Measurements from ENCODE around the gene DLG2. TPM values are rescaled to one million over a fixed set of nuclear protein-coding genes. Genes with fewer than 3 reads are reported as not detected.

The DLG2 gene
- total and polyA plus RNA-seq, 2 donors = 4.8 to 6.6 TPM

DNA sequence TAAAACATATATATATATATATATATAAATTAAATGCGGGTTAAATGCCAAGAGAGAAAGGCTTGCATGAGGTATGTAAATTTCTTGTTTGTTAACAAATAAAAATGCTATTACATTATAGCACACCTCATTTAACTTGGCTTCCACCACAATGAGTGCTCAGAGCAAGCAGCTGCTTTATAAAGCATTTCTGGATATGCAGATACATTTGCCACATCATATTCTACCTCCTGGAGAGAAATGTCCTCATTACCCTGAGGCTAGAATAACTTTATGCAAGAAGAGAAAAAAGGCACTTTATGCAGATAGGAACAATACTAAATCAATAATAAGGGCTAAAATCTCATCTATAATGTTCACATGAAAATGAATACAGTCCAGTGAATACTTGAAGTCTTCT is 2159.3 kb downstream of the DLG2 start:
- H3K27me3 ChIP-seq (ENCODE audit: control insufficient read depth in 2 of 2, insufficient read depth in 1 of 2, low read length in 1 of 2) = no peaks in the 10 kb centered on the region
- H3K4me1 ChIP-seq (ENCODE audit: control insufficient read depth in 2 of 2, insufficient read depth in 2 of 2, low read length in 2 of 2) = no peaks in the 10 kb centered on the region
- 96% methylated on average over 1 of the region's 1 CpG for WGBS
- H3K36me3 ChIP-seq (ENCODE audit: control insufficient read depth in 2 of 2, insufficient read depth in 2 of 2, low read length in 1 of 2) = no peaks in the 10 kb centered on the region
- no peak for DNase-seq (ENCODE audit: low read depth in 6 of 9, low spot score in 9 of 9)
- no peaks in the 10 kb centered on the region for H3K9me3 ChIP-seq (ENCODE audit: control insufficient read depth in 2 of 2, insufficient read depth in 1 of 2, low read length in 1 of 2)
- no peak overlapping the region for H3K4me3 ChIP-seq (ENCODE audit: low read length in 2 of 2)
- no peak overlapping the region for H3K27ac ChIP-seq (ENCODE audit: low read depth in 1 of 2, low read length in 1 of 2)

DNA sequence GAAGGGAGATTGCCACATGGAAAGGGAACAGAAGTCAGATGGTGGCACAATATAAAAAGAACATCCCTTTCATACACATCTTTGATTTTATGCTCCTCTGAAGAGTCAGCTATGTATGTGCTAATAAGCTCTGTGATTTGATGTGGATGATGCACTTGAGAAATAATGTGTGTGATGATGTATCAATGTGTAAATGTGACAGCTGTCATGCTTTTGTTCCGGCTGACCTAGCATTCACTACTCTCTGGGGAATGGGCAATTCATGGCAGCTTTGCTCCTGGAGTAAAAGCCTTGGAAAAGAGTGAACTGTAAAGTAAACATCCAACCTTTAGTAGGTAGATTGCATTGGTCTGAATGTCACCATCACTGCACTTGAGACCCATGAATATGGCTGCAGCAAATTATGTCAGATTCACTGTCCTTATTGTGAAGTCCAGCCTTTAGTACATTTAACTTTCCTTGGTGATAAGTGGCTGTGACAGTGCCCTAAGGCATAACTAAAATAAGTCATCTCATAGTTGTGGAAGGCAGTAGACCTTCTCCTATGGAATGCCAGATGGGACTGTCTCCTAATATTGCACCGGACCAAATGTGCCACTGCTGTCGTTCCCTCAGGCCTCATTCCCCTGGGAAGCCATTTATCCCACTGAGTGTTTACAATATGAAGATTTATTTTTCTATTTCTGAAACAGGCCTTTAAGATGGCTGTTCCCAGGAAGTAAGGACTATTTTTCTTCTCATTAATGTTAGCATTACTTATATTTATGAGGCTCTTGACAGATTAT is 2162.8 kb downstream of the DLG2 start:
- Histone ChIP-seq H3K27ac (ENCODE audit: low read depth in 1 of 2, low read length in 1 of 2) (no peak overlapping the region), H3K4me1 (ENCODE audit: control insufficient read depth in 2 of 2, insufficient read depth in 2 of 2, low read length in 2 of 2) (no peaks in the 10 kb centered on the region), H3K36me3 (ENCODE audit: control insufficient read depth in 2 of 2, insufficient read depth in 2 of 2, low read length in 1 of 2) (no peaks in the 10 kb centered on the region), H3K27me3 (ENCODE audit: control insufficient read depth in 2 of 2, insufficient read depth in 1 of 2, low read length in 1 of 2) (no peaks in the 10 kb centered on the region), H3K4me3 (ENCODE audit: low read length in 2 of 2) (no peak overlapping the region), H3K9me3 (ENCODE audit: control insufficient read depth in 2 of 2, insufficient read depth in 1 of 2, low read length in 1 of 2) (no peaks in the 10 kb centered on the region)
- 94% methylated on average over 3 of the region's 3 CpGs for WGBS
- no peak for DNase-seq (ENCODE audit: low read depth in 6 of 9, low spot score in 9 of 9)

DNA sequence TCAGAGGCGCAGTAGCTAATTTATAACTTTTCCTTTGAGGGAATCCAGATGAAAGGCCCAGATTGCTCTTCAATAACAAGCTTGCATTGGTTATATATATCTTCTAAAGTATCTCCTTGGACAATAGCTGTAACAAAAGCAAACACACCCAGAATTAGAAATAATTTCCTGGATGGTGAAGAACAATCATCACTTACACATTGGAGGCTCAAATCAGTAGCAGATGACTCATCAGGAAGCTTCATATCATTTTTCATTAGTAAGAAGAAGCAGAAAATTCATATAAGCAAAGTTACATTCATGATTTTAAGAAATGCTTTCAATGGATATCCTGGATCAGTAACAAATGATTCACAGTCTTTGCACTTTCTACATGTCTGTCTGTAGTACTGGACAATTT is 2167.3 kb downstream of the DLG2 start:
- H3K4me3 ChIP-seq (ENCODE audit: low read length in 2 of 2) = no peak overlapping the region
- no peaks in the 10 kb centered on the region for H3K9me3 ChIP-seq (ENCODE audit: control insufficient read depth in 2 of 2, insufficient read depth in 1 of 2, low read length in 1 of 2)
- WGBS = 95% methylated on average over 1 of the region's 1 CpG
- no peaks in the 10 kb centered on the region for H3K4me1 ChIP-seq (ENCODE audit: control insufficient read depth in 2 of 2, insufficient read depth in 2 of 2, low read length in 2 of 2)
- H3K27ac ChIP-seq (ENCODE audit: low read depth in 1 of 2, low read length in 1 of 2) = no peak overlapping the region
- no peaks in the 10 kb centered on the region for H3K36me3 ChIP-seq (ENCODE audit: control insufficient read depth in 2 of 2, insufficient read depth in 2 of 2, low read length in 1 of 2)
- no peak for DNase-seq (ENCODE audit: low read depth in 6 of 9, low spot score in 9 of 9)
- H3K27me3 ChIP-seq (ENCODE audit: control insufficient read depth in 2 of 2, insufficient read depth in 1 of 2, low read length in 1 of 2) = no peaks in the 10 kb centered on the region

DNA sequence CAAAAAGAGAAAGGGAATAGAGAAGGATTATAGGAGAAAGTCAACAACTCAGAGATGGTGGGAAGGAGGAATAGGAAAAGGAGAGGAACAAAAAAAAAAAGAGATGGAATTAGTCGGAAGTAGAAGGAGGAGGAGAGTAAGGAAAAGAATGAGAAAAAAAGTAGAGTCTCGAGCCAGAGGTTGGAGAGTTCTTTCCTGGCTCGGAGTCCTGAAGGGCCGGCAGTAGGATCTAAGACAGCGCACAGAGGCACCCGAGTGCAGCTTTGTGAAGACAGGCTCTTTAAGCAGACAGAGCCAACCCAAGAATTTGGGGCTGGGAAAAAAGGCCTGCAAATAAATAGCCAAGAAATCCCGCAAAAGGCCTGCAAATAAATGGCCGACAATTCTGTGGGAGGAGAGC is 2170.6 kb downstream of the DLG2 start:
- WGBS = 94% methylated on average over 8 of the region's 8 CpGs
- no peaks in the 10 kb centered on the region for H3K27me3 ChIP-seq (ENCODE audit: control insufficient read depth in 2 of 2, insufficient read depth in 1 of 2, low read length in 1 of 2)
- no peaks in the 10 kb centered on the region for H3K4me1 ChIP-seq (ENCODE audit: control insufficient read depth in 2 of 2, insufficient read depth in 2 of 2, low read length in 2 of 2)
- H3K9me3 ChIP-seq (ENCODE audit: control insufficient read depth in 2 of 2, insufficient read depth in 1 of 2, low read length in 1 of 2) = no peaks in the 10 kb centered on the region
- H3K36me3 ChIP-seq (ENCODE audit: control insufficient read depth in 2 of 2, insufficient read depth in 2 of 2, low read length in 1 of 2) = no peaks in the 10 kb centered on the region
- H3K4me3 ChIP-seq (ENCODE audit: low read length in 2 of 2) = no peak overlapping the region
- H3K27ac ChIP-seq (ENCODE audit: low read depth in 1 of 2, low read length in 1 of 2) = no peak overlapping the region
- no peak for DNase-seq (ENCODE audit: low read depth in 6 of 9, low spot score in 9 of 9)

DNA sequence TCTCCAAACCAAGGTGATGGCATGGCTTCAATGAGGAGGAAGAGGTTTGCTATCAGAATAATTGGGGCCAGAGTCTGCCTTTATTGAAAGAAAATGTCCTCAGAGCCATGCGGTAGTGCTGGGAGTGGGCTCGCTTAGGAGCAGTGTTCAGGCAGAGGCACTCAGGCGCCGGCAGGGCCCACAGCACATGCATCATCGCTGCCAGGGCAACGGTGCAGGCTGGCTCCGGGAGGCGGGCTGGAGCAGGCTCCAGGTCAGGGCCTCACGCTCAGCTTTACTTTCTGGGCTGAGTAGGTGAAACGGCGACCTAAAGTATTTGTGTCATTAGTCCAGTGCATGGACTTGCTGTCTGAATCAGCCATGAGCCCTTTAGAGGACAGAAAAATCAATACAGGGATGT is 2171.1 kb downstream of the DLG2 start:
- H3K27ac ChIP-seq (ENCODE audit: low read depth in 1 of 2, low read length in 1 of 2) = no peak overlapping the region
- H3K9me3 ChIP-seq (ENCODE audit: control insufficient read depth in 2 of 2, insufficient read depth in 1 of 2, low read length in 1 of 2) = no peaks in the 10 kb centered on the region
- no peak for DNase-seq (ENCODE audit: low read depth in 6 of 9, low spot score in 9 of 9)
- no peaks in the 10 kb centered on the region for H3K27me3 ChIP-seq (ENCODE audit: control insufficient read depth in 2 of 2, insufficient read depth in 1 of 2, low read length in 1 of 2)
- no peaks in the 10 kb centered on the region for H3K4me1 ChIP-seq (ENCODE audit: control insufficient read depth in 2 of 2, insufficient read depth in 2 of 2, low read length in 2 of 2)
- H3K36me3 ChIP-seq (ENCODE audit: control insufficient read depth in 2 of 2, insufficient read depth in 2 of 2, low read length in 1 of 2) = no peaks in the 10 kb centered on the region
- 82% methylated on average over 11 of the region's 11 CpGs for WGBS
- H3K4me3 ChIP-seq (ENCODE audit: low read length in 2 of 2) = no peak overlapping the region

DNA sequence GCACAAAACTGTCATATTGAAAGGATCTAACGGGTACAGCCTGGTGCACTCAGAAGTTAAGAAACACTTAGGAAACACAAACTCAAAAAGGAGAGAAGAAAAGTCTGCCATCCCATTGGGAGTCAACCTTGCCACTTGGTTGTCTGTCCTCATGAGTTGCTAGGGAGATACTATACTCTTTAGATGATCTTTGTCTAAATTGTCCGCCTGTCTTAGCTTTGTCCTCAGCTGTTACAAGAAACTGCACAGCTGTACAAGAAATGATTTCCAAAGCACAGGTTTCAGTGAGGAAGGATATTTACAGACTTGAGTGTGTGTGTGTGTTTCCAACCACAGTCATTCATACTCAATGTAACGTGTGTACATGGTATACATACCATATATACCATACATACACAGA is 2171.8 kb downstream of the DLG2 start:
- no peaks in the 10 kb centered on the region for H3K27me3 ChIP-seq (ENCODE audit: control insufficient read depth in 2 of 2, insufficient read depth in 1 of 2, low read length in 1 of 2)
- H3K27ac ChIP-seq (ENCODE audit: low read depth in 1 of 2, low read length in 1 of 2) = no peak overlapping the region
- H3K4me1 ChIP-seq (ENCODE audit: control insufficient read depth in 2 of 2, insufficient read depth in 2 of 2, low read length in 2 of 2) = no peaks in the 10 kb centered on the region
- no peaks in the 10 kb centered on the region for H3K36me3 ChIP-seq (ENCODE audit: control insufficient read depth in 2 of 2, insufficient read depth in 2 of 2, low read length in 1 of 2)
- H3K4me3 ChIP-seq (ENCODE audit: low read length in 2 of 2) = no peak overlapping the region
- no peak for DNase-seq (ENCODE audit: low read depth in 6 of 9, low spot score in 9 of 9)
- no peaks in the 10 kb centered on the region for H3K9me3 ChIP-seq (ENCODE audit: control insufficient read depth in 2 of 2, insufficient read depth in 1 of 2, low read length in 1 of 2)
- 95% methylated on average over 3 of the region's 3 CpGs for WGBS

DNA sequence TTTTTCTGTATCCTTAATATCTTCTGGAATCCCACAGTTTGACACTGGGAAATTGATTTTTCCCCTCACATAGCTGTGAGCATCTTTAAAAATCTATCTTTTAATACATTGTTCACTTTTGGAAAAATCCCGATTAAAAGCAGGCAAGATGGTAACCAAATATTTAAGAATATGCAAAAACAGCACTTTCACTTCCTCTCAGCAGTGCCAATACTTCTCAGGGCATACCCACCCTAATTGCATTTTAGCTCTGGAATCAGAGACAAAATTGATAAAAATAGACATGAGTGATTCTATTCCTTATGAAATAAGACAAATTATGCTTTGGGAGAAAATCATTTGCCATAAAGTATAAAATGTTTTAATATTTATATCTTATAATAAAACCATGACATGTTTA is 2172.5 kb downstream of the DLG2 start:
- H3K4me1 ChIP-seq (ENCODE audit: control insufficient read depth in 2 of 2, insufficient read depth in 2 of 2, low read length in 2 of 2) = no peaks in the 10 kb centered on the region
- no peaks in the 10 kb centered on the region for H3K27me3 ChIP-seq (ENCODE audit: control insufficient read depth in 2 of 2, insufficient read depth in 1 of 2, low read length in 1 of 2)
- DNase-seq (ENCODE audit: low read depth in 6 of 9, low spot score in 9 of 9) = no peak
- WGBS = 97% methylated on average over 1 of the region's 1 CpG
- H3K9me3 ChIP-seq (ENCODE audit: control insufficient read depth in 2 of 2, insufficient read depth in 1 of 2, low read length in 1 of 2) = no peaks in the 10 kb centered on the region
- no peaks in the 10 kb centered on the region for H3K36me3 ChIP-seq (ENCODE audit: control insufficient read depth in 2 of 2, insufficient read depth in 2 of 2, low read length in 1 of 2)
- H3K4me3 ChIP-seq (ENCODE audit: low read length in 2 of 2) = no peak overlapping the region
- no peak overlapping the region for H3K27ac ChIP-seq (ENCODE audit: low read depth in 1 of 2, low read length in 1 of 2)

DNA sequence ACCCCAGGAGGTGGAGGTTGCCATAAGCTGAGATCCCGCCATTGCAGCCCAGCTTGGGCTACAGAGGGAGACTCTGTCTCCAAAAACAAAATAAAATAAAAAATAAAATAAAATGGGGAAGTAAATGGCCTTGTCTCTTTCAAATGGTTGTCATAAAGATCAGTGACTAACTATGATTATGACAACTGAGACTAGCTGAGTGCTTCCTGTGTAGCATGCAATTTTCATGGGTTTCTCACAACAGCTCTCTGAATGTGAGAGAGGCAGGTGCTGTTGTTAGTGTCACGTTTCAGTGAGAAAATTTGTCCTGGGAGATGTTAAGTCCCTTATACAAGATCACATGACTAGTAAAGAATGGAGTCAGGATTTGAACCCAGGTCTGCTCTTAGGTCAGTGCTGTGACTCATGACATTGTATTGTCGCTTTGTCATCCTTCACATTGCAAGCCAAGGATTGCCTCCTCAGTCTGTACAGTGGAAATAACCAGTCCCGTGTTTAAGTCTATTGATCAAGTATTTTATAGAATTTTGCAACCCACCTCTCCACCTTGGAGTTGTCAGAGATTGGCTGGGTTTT is 2177.7 kb downstream of the DLG2 start:
- Histone ChIP-seq H3K36me3 (ENCODE audit: control insufficient read depth in 2 of 2, insufficient read depth in 2 of 2, low read length in 1 of 2) (no peaks in the 10 kb centered on the region), H3K27me3 (ENCODE audit: control insufficient read depth in 2 of 2, insufficient read depth in 1 of 2, low read length in 1 of 2) (no peaks in the 10 kb centered on the region), H3K4me1 (ENCODE audit: control insufficient read depth in 2 of 2, insufficient read depth in 2 of 2, low read length in 2 of 2) (no peaks in the 10 kb centered on the region), H3K4me3 (ENCODE audit: low read length in 2 of 2) (no peak overlapping the region), H3K9me3 (ENCODE audit: control insufficient read depth in 2 of 2, insufficient read depth in 1 of 2, low read length in 1 of 2) (peaks cover 0 to 2% of the 10 kb centered on the region in 2 donors), H3K27ac (ENCODE audit: low read depth in 1 of 2, low read length in 1 of 2) (no peak overlapping the region)
- DNase-seq (ENCODE audit: low read depth in 6 of 9, low spot score in 9 of 9) = no peak
- 83% methylated on average over 4 of the region's 4 CpGs for WGBS

DNA sequence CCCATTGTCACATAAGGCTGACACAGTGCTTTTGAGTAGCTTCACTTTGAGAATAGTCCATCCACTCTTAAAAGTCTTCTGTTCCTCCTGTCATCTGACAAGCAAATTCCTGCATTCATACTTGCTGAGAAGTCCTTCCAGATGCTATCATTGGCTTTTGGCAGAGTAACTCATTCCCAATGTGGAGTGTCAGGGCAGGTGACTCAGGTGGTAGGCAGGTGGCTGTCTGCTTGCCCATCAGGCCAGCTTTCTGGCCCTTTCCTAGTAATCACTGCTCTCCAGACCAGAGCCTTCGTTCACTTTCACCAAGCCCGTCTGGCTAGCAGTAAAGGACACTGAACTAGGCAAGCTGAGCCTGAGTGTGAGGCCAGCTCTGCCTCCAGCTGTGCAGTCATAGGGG is 2178.5 kb downstream of the DLG2 start:
- no peak overlapping the region for H3K4me3 ChIP-seq (ENCODE audit: low read length in 2 of 2)
- 94% methylated on average over 2 of the region's 2 CpGs for WGBS
- peaks cover 0 to 2% of the 10 kb centered on the region in 2 donors for H3K9me3 ChIP-seq (ENCODE audit: control insufficient read depth in 2 of 2, insufficient read depth in 1 of 2, low read length in 1 of 2)
- H3K36me3 ChIP-seq (ENCODE audit: control insufficient read depth in 2 of 2, insufficient read depth in 2 of 2, low read length in 1 of 2) = no peaks in the 10 kb centered on the region
- no peak overlapping the region for H3K27ac ChIP-seq (ENCODE audit: low read depth in 1 of 2, low read length in 1 of 2)
- H3K4me1 ChIP-seq (ENCODE audit: control insufficient read depth in 2 of 2, insufficient read depth in 2 of 2, low read length in 2 of 2) = no peaks in the 10 kb centered on the region
- H3K27me3 ChIP-seq (ENCODE audit: control insufficient read depth in 2 of 2, insufficient read depth in 1 of 2, low read length in 1 of 2) = no peaks in the 10 kb centered on the region
- DNase-seq (ENCODE audit: low read depth in 6 of 9, low spot score in 9 of 9) = no peak

Data from thymus (tissue), 11 donors.